HG02840 (cell line): Measurements from ENCODE around the gene KDM4C.

Experiments used
- ATAC-seq: cut with Tn5 transposase; IDR thresholded peaks from one replicate; pipeline ENCODE4 v1.9.1; 2021; ENCODE audit warnings: mild to moderate bottlenecking, moderate library complexity, moderate number of reproducible peaks; ENCODE audit not compliant: unreplicated experiment, low FRiP score

Gene KDM4C

DNA sequence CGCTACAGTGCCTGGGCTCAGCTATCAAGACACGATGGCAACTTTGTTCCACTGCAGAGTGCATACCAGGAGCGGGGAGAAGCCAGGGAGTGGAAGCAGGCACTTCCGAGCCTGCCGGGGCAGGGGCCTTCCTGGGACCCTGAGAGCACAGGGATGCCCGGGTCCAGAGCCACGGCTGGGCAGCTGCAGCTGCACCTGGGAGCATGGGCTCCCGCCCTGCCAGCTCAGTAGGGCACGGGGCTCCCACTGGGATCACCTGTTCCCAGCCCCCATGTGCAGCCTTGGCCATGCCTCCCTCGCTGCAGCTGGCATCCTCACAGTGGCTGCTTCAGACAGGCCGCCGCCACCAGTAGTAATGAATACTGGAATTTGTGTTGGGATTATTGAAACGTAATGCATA, 391.5 kb downstream of the KDM4C start:
- ATAC-seq = no peak

- no peak for ATAC-seq
These were observed 392.5 kb downstream of the KDM4C start for GRCh38 chr9:7150153-7150890.

- no peak for ATAC-seq
These were observed 395.4 kb downstream of the KDM4C start for GRCh38 chr9:7153134-7153533.

DNA sequence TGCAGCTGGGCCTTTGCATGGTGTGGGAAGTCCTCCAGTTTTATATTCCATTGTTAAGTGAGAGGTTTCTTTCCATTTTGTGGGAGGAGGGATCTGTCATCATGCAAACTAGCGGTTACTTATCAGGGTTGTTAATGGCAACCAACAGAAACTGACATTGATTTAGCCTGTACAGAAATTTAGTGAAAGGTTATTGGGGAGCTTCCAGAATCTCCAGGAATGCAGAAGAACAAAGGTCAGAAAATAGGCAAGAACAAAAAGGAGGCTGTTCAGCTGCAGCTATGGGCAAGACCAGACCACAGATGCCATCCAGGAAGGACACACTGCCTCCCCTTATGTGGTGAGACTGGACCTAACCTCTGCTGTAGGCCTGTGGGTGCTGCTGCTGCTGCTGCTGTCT, 395.8 kb downstream of the KDM4C start:
- no peak for ATAC-seq

DNA sequence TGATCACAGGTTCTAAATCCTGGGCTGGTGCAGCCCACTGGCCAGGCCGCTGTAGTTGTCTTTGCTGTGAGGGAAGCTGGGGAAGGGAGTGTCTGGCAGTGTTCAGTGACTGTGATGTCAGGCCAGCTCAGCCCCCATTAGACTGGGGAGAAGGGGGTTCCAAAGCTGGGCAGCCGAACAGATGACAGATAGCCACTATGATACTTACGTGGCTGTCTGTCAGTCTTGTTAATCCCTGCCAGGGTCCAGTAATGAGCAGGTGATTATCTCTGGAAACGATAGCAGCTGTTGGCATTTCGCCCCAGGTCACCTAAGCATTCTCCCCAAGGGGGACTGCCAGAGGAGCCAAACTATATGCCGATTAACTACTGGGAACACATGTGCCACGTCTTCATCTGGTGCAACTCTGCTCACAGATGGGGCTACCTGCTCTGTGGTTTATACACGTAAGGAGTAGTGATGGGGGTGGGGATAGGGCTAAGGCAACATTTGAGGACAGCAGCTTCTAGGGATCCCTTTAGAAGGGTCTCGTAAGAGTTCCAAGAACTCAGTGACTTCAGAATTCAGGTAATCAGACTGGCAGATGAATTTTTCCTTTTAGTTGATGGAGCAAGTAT, 396.3 kb downstream of the KDM4C start:
- ATAC-seq = no peak

DNA sequence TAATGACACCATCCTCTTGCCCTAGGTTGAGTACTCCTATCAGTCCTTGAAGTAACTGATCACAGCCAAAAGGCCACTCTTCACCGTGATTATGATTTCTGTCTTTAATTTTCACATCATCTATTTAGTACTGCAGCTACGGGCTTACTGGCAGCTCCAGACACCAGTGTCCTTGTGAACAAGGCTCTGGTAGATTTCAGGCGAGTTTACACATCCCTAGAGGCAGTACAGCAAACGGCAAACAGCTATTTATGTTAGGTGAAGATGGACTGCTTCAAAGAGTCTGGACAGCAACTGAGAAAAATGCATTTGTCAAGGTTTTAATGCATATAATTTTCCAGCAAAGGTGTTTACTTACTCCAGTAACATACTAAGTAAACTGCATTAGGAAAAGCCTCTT, 396.9 kb downstream of the KDM4C start:
- ATAC-seq = no peak

DNA sequence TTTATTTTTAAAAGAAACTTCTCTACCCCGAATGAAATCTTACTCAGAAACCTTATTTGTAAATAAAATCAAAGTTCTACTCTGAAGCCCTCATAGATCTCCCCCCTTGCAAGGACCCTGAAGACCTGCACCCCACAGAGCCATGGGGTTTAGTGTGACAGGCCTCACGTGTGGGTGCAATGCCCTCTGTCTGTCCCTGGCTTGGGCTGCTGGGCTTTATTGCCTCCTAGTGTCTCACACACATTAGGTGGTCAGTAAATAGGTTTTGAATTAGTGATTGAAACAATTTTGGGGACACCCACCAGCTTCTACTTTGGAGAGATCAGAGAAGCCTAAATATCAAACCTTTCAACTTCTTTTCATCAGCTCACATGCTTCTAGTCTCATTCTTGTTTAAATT, 403.7 kb downstream of the KDM4C start:
- no peak for ATAC-seq

DNA sequence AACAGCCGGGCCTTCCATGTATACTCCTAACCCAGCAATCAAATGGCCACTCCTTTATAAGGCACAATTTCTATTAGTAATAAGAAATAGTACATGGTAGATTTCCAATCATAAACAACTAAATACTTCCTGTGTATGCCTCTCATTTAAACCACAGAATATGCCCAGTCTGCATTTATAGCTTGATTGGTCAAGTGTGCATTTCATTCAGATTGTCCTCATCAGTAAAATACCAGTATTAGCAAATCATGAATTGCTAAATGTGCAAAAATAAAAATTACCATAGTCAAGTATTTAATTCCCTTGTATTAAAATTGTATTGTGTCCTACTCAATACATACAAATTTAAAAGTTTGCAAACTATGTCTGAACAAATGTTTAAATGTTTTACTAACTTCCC, 406.2 kb downstream of the KDM4C start:
- ATAC-seq = no peak

DNA sequence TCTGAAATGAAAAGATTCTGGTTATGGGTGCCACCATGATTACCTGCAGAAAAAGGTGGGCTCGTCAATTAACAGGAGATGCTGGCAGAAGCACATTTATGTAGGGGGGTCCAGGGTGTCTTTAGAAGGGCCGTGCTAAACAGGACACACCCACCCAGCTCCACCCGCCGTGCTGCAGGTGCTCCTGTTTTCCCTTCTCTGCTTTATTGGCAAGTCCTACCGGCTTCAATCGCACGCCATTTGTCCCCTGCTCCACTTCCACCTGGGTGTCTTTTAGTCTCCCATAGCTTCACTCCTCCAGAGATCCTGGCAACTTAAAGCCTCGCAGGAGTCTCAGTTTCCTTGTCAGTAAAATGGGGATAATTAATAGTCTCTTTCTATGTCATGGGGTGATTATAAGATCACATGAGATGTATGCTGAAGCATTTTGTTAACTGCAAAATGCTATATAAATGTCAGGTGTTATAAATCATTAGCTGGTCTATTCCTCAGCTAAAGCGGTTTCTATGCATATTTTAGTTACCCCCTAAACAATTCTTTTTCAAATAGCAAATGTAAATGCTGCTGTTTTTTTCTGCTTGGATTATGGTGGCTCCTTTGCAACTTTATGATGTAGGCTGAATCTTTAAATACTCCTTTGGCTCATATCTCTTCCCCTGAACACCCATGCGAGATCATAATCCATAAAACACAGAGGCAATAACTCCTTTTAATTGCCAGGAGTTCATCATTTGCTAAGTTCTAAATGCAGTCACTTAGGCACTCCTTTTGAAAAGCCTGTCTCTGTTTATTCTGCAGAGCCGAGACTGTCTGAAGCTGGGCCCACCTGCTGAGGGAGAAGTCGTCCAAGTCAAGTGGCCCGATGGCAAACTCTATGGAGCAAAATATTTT, 406.9 kb downstream of the KDM4C start:
- ATAC-seq = no peak

GRCh38 chr9:7165331-7165975, 407.7 kb downstream of the KDM4C start:
- no peak for ATAC-seq

DNA sequence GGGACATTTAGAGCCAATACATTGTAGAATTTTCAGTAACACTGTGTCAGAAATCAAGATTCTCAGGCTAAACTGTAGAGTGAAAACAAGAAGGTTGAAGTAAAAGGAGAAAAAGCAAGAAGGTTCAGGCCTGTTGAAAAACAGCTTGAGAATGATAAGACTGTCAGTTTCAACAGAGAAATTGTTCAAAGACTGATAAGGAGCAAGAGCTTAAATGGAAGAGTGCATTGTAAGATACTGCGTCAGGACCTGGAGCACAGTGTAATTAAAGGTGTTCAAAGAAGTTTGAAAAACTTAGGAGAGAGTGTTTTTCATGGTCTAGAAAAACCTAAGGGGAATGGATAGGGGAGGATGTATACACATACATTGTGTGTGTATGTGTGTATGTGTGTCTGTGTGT, 408.3 kb downstream of the KDM4C start:
- ATAC-seq = no peak

DNA sequence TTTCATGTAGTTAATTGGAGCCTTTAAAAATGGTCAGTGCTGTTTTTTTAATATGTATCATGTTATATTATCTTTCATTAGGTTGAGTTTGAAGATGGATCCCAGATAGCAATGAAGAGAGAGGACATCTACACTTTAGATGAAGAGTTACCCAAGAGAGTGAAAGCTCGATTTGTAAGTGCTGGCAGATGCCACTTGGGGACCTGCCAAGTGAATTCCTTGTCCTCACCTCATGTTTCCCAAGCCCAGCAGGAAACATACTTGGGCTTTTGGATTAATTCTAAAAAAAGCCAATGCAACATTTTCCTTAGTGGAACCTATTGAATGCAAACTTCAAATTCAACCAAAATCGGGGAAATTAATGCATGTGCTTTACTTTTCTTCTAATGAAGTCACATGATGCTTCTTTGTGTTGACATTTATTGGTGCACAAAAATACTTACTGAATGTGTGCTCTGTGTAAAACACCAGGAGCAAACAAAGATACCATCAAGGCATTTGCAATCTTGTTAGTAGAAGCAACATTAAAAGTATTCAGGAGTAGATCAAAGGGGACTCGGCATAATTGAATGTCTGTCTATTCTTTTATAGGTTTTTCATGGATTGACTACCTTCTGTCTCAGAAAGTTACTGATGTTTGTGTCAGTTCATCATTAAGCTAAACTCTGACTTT, 412.1 kb downstream of the KDM4C start:
- ATAC-seq = no peak

GRCh38 chr9:7171396-7172153, 413.8 kb downstream of the KDM4C start:
- ATAC-seq = no peak

DNA sequence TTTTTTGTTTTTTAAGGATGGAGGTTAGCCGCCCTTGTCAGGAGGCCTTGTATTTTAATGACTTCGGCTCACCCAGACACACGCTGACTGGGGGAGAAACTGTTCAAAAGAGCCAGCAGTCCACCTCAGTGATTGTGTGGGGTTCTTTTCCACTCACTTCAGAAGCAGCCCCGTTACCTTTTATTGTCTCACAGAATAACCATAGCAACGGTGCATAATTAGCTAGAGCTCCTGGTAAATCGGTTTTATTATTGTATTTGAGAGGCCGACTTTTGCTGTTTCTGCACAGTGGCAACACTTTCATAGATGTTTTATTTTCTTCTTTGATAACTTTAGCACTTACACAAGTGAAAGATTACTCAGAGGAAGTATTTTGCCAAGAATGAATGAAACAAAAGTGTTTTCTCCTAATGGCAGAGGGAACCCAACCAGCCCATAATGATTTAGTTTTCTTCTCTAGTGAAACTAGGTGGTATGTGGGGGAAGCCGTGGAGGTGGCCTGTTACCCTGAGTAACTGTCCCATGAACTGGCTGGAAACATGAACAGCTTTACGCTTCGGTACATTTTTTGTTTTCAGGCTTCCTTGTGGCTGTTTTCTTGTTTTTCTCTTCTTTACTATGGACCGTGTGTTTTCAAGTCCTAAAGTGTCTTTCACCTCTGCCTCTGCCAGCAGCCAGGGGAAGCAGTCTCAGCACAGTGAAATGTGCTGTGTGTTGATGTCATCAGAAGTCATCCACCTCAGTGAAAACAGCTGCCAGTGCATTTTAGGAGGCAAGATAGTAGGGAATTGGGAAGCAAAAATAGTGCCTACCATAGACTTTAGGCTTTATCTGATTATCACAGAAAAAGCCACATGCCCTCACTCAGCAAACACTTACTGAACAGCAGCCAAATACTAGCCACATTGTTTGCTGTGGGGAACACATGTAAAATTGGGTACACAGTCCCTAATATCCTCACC, 414.7 kb downstream of the KDM4C start:
- ATAC-seq = no peak

DNA sequence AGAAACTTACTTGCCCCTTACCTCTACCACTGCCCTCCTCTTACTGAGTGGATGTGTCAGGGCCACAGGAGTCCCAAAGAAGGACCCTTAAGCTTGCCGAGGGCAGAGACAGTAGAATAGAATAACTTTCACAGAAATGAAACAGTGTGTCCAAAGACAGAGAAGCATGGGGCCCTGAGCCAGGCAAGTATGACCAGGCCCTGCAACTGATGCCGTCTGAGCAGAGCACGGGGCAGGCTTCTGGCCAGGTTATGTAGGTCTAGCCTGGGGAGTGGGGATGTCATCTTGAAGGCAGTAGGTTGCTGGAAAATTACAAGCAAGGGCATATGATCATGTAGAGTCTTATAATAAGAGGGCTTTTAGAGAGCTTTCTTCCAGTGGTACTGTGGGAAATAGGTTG, 415.4 kb downstream of the KDM4C start:
- no peak for ATAC-seq

DNA sequence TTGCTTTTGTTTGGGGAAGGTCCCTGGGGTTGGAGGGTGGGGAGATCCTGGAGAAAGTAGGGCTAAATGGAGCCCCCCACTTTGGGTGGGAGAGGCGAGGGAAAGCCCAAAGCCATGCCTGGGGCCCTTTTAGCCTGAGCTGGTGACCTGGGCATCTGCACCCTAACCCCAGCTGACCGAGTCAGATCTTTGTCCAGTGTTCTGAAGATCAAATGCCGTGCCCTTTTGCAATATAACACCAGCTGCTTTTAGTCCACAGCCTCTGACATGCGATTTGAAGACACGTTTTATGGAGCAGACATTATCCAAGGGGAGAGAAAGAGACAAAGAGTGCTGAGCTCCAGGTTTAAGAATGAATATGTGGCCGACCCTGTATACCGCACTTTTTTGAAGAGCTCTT, 416.5 kb downstream of the KDM4C start:
- no peak for ATAC-seq

DNA sequence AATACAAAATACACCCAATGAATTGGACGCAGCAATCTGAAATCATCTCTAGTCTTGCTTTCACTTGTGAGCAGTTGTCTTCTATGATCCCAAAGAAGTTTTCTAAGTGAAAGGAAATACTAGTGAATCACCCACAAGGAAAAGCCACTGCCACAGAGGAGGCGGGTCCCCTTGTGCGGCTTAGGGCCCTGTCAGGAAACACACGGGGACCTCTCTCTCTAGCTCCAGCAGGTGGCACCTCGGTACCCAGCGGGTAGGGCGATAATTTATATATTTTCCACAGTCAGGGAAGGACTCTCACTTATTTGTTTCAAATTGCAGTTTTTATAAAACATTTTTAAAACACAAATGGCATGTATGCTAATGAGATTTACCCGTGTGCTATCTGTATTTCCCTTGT, 417.1 kb downstream of the KDM4C start:
- ATAC-seq = no peak

GRCh38 chr9:7176561-7176960, 418.8 kb downstream of the KDM4C start:
- no peak for ATAC-seq

DNA sequence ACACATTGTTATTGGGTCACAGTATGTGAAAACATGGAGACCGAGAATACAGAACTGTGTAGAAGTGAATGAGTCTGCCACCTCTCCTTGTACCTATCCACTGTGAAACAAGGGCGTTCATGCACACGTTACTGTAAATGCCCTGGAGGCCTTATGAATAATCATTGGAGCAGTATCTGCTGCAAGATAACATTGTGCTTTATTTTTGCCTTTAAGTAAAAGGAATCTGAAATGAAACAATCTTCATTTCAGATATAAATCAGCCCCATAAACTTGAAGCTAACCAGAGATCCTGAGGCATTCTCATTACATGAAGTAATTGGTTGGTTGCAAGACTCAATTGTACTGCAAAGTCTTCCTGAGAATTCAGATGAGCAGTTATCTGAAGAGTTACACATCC, 419.6 kb downstream of the KDM4C start:
- ATAC-seq = no peak
